Smooth muscle cell (in vitro differentiated cells): Measurements from ENCODE around the gene NAA16. TPM values are rescaled to one million over a fixed set of nuclear protein-coding genes. Genes with fewer than 3 reads are reported as not detected.

ENCODE experiments used
- DNase-seq: peaks from one replicate; lab custom pipeline; 2025; ENCODE audit not compliant: unreplicated experiment; lab: John Stamatoyannopoulos, UW
- H2AFZ ChIP-seq: fragments of 200-600 bp; sonication (generic); 2 replicates; pipeline ENCODE4 v1.6.0; 2016; ENCODE audit warnings: antibody characterized with exemption, low read depth, mild to moderate bottlenecking
- H3F3A ChIP-seq: fragments of 200-600 bp; sonication (generic); 2 replicates; pipeline ENCODE4 v1.6.0; 2017; ENCODE audit warnings: antibody characterized with exemption, low read depth
- H3K27ac ChIP-seq: fragments of 200-600 bp; sonication (generic); 2 replicates; pipeline ENCODE4 v1.5.1; 2016; ENCODE audit warnings: low read depth, mild to moderate bottlenecking
- H3K27me3 ChIP-seq: fragments of 200-600 bp; sonication (generic); 2 replicates; pipeline ENCODE4 v1.6.1; 2016; ENCODE audit warnings: low read depth, mild to moderate bottlenecking
- H3K36me3 ChIP-seq: fragments of 200-600 bp; sonication (generic); 2 replicates; pipeline ENCODE4 v1.5.1; 2016; ENCODE audit warnings: low read depth
- H3K4me1 ChIP-seq: fragments of 200-600 bp; sonication (generic); 2 replicates; pipeline ENCODE4 v1.5.1; 2016; ENCODE audit warnings: low read depth
- H3K4me2 ChIP-seq: fragments of 200-600 bp; sonication (generic); 2 replicates; pipeline ENCODE4 v1.6.0; 2016; ENCODE audit warnings: mild to moderate bottlenecking
- H3K4me3 ChIP-seq: fragments of 200-600 bp; sonication (generic); 2 replicates; pipeline ENCODE4 v1.5.1; 2016; ENCODE audit warnings: mild to moderate bottlenecking
- H3K79me2 ChIP-seq: fragments of 200-600 bp; sonication (generic); 2 replicates; pipeline ENCODE4 v1.6.0; 2016; ENCODE audit warnings: low read depth, mild to moderate bottlenecking
- H3K9ac ChIP-seq: fragments of 200-600 bp; sonication (generic); 2 replicates; pipeline ENCODE4 v1.6.0; 2016; ENCODE audit warnings: low read depth
- H3K9me3 ChIP-seq: fragments of 200-600 bp; sonication (generic); replicated peaks from 2 replicates; pipeline ENCODE4 v1.5.1; 2016; ENCODE audit warnings: low read depth
- H4K20me1 ChIP-seq: fragments of 200-600 bp; sonication (generic); 2 replicates; pipeline ENCODE4 v1.6.0; 2016; ENCODE audit warnings: low read depth
- CTCF ChIP-seq: fragments of 200-600 bp; sonication (generic); IDR thresholded peaks from 2 replicates; pipeline ENCODE4 v1.5.1; 2017; ENCODE audit warnings: borderline replicate concordance, mild to moderate bottlenecking, antibody characterized with exemption; ENCODE audit not compliant: insufficient read depth, poor library complexity, severe bottlenecking
- WGBS: methylation state at CpG from one replicate; pipeline ENCODE4 v1.1.7; 2016; ENCODE audit warnings: low lambda C conversion rate; 5-methylcytosine and 5-hydroxymethylcytosine counted together
- polyA plus RNA-seq: library from polyadenylated mRNA; unstranded; fragments of >200 nt; fragmentation: Nextera tagmentation; extraction: Ambion mirVana; gene quantifications from 2 replicates; pipeline ENCODE4 v1.2.1, GENCODE V29; 2016
- total RNA-seq: library from RNA; depleted of rRNA; stranded (reverse); fragments of >200 nt; gene quantifications from 2 replicates; pipeline ENCODE4 v1.2.3, GENCODE V29; 2014

The NAA16 gene
- total and polyA plus RNA-seq, 2 experiments from 2014 or later = 6.9 to 21.8 TPM

GRCh38 chr13:41293272-41293671 lies 17.8 kb upstream of the NAA16 start:
- no peak overlapping the region for H3K27ac ChIP-seq
- no peaks in the 10 kb centered on the region for H3K4me1 ChIP-seq
- no peak for TF ChIP-seq CTCF
- H3K36me3 ChIP-seq = no peaks in the 10 kb centered on the region
- H3K9me3 ChIP-seq = no peaks in the 10 kb centered on the region
- H3K4me3 ChIP-seq = no peak overlapping the region
- H3F3A ChIP-seq = no peaks in the 10 kb centered on the region
- no peaks in the 10 kb centered on the region for H3K79me2 ChIP-seq
- H3K27me3 ChIP-seq = no peaks in the 10 kb centered on the region
- H3K9ac ChIP-seq = no peak overlapping the region
- no peaks in the 10 kb centered on the region for H4K20me1 ChIP-seq
- WGBS = 87% methylated on average over 1 of the region's 1 CpG
- H3K4me2 ChIP-seq = no peak overlapping the region
- no peak for DNase-seq
- H2AFZ ChIP-seq = no peak overlapping the region

GRCh38 chr13:41294914-41295313 lies 16.2 kb upstream of the NAA16 start:
- Histone ChIP-seq H2AFZ (no peak overlapping the region), H3K79me2 (no peaks in the 10 kb centered on the region), H3K4me3 (no peak overlapping the region), H3K27me3 (no peaks in the 10 kb centered on the region), H3K4me2 (no peak overlapping the region), H3K9me3 (no peaks in the 10 kb centered on the region), H3F3A (no peaks in the 10 kb centered on the region), H3K4me1 (no peaks in the 10 kb centered on the region), H3K36me3 (no peaks in the 10 kb centered on the region), H3K27ac (no peak overlapping the region), H3K9ac (no peak overlapping the region), H4K20me1 (no peaks in the 10 kb centered on the region)
- 94% methylated on average over 1 of the region's 1 CpG for WGBS
- DNase-seq = no peak
- no peak for TF ChIP-seq CTCF

- no peaks in the 10 kb centered on the region for H3K36me3 ChIP-seq
- H3K9me3 ChIP-seq = no peaks in the 10 kb centered on the region
Measured at GRCh38 chr13:41295973-41296372, 15.1 kb upstream of the NAA16 start.

More at GRCh38 chr13:41295973-41296372, 15.1 kb upstream of the NAA16 start:
- Histone ChIP-seq H3K4me3 (no peak overlapping the region), H3K9ac (no peak overlapping the region), H3K79me2 (no peaks in the 10 kb centered on the region), H3K27ac (no peak overlapping the region), H2AFZ (no peak overlapping the region), H3F3A (no peaks in the 10 kb centered on the region), H3K27me3 (no peaks in the 10 kb centered on the region), H4K20me1 (no peaks in the 10 kb centered on the region), H3K4me1 (no peaks in the 10 kb centered on the region), H3K4me2 (no peak overlapping the region)
- TF ChIP-seq CTCF = no peak
- WGBS = 100% methylated on average over 1 of the region's 1 CpG
- DNase-seq = no peak
